Smooth muscle cell (in vitro differentiated cells): Measurements from ENCODE around the gene DRICH1. TPM values are rescaled to one million over a fixed set of nuclear protein-coding genes. Genes with fewer than 3 reads are reported as not detected.
A peak's percentile ranks its signal among the peaks of the same experiment; 100 is the strongest.

Experiments
- DNase-seq: peaks from one replicate; lab custom pipeline; 2025; ENCODE audit not compliant: unreplicated experiment; lab: John Stamatoyannopoulos, UW
- H2AFZ ChIP-seq: fragments of 200-600 bp; sonication (generic); 2 replicates; pipeline ENCODE4 v1.6.0; 2016; ENCODE audit warnings: antibody characterized with exemption, low read depth, mild to moderate bottlenecking
- H3F3A ChIP-seq: fragments of 200-600 bp; sonication (generic); 2 replicates; pipeline ENCODE4 v1.6.0; 2017; ENCODE audit warnings: antibody characterized with exemption, low read depth
- H3K27ac ChIP-seq: fragments of 200-600 bp; sonication (generic); 2 replicates; pipeline ENCODE4 v1.5.1; 2016; ENCODE audit warnings: low read depth, mild to moderate bottlenecking
- H3K27me3 ChIP-seq: fragments of 200-600 bp; sonication (generic); 2 replicates; pipeline ENCODE4 v1.6.1; 2016; ENCODE audit warnings: low read depth, mild to moderate bottlenecking
- H3K36me3 ChIP-seq: fragments of 200-600 bp; sonication (generic); 2 replicates; pipeline ENCODE4 v1.5.1; 2016; ENCODE audit warnings: low read depth
- H3K4me1 ChIP-seq: fragments of 200-600 bp; sonication (generic); 2 replicates; pipeline ENCODE4 v1.5.1; 2016; ENCODE audit warnings: low read depth
- H3K4me2 ChIP-seq: fragments of 200-600 bp; sonication (generic); 2 replicates; pipeline ENCODE4 v1.6.0; 2016; ENCODE audit warnings: mild to moderate bottlenecking
- H3K4me3 ChIP-seq: fragments of 200-600 bp; sonication (generic); 2 replicates; pipeline ENCODE4 v1.5.1; 2016; ENCODE audit warnings: mild to moderate bottlenecking
- H3K79me2 ChIP-seq: fragments of 200-600 bp; sonication (generic); 2 replicates; pipeline ENCODE4 v1.6.0; 2016; ENCODE audit warnings: low read depth, mild to moderate bottlenecking
- H3K9ac ChIP-seq: fragments of 200-600 bp; sonication (generic); 2 replicates; pipeline ENCODE4 v1.6.0; 2016; ENCODE audit warnings: low read depth
- H3K9me3 ChIP-seq: fragments of 200-600 bp; sonication (generic); replicated peaks from 2 replicates; pipeline ENCODE4 v1.5.1; 2016; ENCODE audit warnings: low read depth
- H4K20me1 ChIP-seq: fragments of 200-600 bp; sonication (generic); 2 replicates; pipeline ENCODE4 v1.6.0; 2016; ENCODE audit warnings: low read depth
- WGBS: methylation state at CpG from one replicate; pipeline ENCODE4 v1.1.7; 2016; ENCODE audit warnings: low lambda C conversion rate; 5-methylcytosine and 5-hydroxymethylcytosine counted together
- polyA plus RNA-seq: library from polyadenylated mRNA; unstranded; fragments of >200 nt; fragmentation: Nextera tagmentation; extraction: Ambion mirVana; gene quantifications from 2 replicates; pipeline ENCODE4 v1.2.1, GENCODE V29; 2016
- total RNA-seq: library from RNA; depleted of rRNA; stranded (reverse); fragments of >200 nt; gene quantifications from 2 replicates; pipeline ENCODE4 v1.2.3, GENCODE V29; 2014
- TF ChIP-seq, protein P1 (sequence below): fragments of 200-600 bp; sonication (generic); IDR thresholded peaks from 2 replicates; pipeline ENCODE4 v1.5.1; 2017; ENCODE audit warnings: borderline replicate concordance, mild to moderate bottlenecking, antibody characterized with exemption; ENCODE audit not compliant: insufficient read depth, poor library complexity, severe bottlenecking

DRICH1 gene
- total and polyA plus RNA-seq, 2 experiments from 2014 or later, result not detected

DNA sequence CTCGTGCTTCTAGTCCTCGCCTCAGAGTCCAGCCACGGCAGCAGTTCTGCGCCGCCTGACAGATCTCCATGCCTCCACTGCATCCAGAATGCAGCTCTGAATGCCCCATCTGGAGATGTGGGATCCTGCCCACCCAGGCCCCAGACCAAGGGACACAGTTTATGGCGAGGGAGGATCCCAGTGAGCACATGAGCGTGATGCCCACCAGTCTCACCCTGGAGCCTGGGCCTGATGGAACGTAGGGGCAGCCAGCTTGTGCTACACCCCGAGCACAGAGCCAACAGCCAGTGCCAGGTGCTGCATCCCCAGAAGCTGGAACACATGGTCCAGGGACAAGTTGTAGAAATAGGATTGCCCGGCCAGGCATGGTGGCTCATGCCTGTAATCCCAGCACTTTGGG lies 62.4 kb downstream of the DRICH1 start:
- 98% methylated on average over 10 of the region's 10 CpGs for WGBS
- TF ChIP-seq, protein P1, sequence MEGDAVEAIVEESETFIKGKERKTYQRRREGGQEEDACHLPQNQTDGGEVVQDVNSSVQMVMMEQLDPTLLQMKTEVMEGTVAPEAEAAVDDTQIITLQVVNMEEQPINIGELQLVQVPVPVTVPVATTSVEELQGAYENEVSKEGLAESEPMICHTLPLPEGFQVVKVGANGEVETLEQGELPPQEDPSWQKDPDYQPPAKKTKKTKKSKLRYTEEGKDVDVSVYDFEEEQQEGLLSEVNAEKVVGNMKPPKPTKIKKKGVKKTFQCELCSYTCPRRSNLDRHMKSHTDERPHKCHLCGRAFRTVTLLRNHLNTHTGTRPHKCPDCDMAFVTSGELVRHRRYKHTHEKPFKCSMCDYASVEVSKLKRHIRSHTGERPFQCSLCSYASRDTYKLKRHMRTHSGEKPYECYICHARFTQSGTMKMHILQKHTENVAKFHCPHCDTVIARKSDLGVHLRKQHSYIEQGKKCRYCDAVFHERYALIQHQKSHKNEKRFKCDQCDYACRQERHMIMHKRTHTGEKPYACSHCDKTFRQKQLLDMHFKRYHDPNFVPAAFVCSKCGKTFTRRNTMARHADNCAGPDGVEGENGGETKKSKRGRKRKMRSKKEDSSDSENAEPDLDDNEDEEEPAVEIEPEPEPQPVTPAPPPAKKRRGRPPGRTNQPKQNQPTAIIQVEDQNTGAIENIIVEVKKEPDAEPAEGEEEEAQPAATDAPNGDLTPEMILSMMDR, result no peak
- H3K9me3 ChIP-seq, result no peaks in the 10 kb centered on the region
- no peaks in the 10 kb centered on the region for H3K36me3 ChIP-seq
- no peak overlapping the region for H3K4me2 ChIP-seq
- peaks cover 5% of the 10 kb centered on the region for H3K27me3 ChIP-seq
- H3K79me2 ChIP-seq, result no peaks in the 10 kb centered on the region
- H2AFZ ChIP-seq, result no peak overlapping the region
- H3K9ac ChIP-seq, result no peak overlapping the region
- H3K4me3 ChIP-seq, result no peak overlapping the region
- DNase-seq, result no peak
- no peaks in the 10 kb centered on the region for H3F3A ChIP-seq
- no peaks in the 10 kb centered on the region for H4K20me1 ChIP-seq
- H3K27ac ChIP-seq, result no peak overlapping the region
- no peaks in the 10 kb centered on the region for H3K4me1 ChIP-seq

DNA sequence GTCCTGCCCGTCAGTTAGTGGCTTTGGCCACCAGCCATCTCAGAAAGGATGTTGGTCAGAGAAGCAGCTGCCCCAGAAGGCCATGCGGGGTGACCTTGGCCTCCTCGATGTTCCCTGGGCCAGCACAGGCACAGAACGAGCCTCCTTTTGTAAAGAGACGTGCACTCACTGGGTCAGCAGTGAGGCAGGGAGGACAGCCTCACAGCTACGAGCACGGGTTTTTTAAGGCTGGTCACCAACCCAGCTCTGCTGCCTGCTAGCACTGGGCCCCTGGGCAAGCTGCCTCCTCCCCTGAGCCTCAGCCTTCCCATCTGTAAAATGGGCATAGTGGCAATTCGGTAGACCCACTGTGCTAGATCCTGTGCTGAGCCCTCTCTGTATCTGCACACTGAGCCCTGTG lies 62.8 kb downstream of the DRICH1 start:
- H3K4me1 ChIP-seq, result no peaks in the 10 kb centered on the region
- 95% methylated on average over 8 of the region's 8 CpGs for WGBS
- H3K9me3 ChIP-seq, result no peaks in the 10 kb centered on the region
- H3K4me3 ChIP-seq, result no peak overlapping the region
- DNase-seq, result no peak
- no peak overlapping the region for H3K27ac ChIP-seq
- H3K79me2 ChIP-seq, result no peaks in the 10 kb centered on the region
- TF ChIP-seq, protein P1, result no peak
- H3K36me3 ChIP-seq, result no peaks in the 10 kb centered on the region
- H3K27me3 ChIP-seq, result peaks cover 5% of the 10 kb centered on the region
- no peak overlapping the region for H3K4me2 ChIP-seq
- no peak overlapping the region for H3K9ac ChIP-seq
- no peaks in the 10 kb centered on the region for H3F3A ChIP-seq
- H2AFZ ChIP-seq, result no peak overlapping the region
- no peaks in the 10 kb centered on the region for H4K20me1 ChIP-seq

GRCh38 chr22:23566705-23567475 lies 65.2 kb downstream of the DRICH1 start:
- no peaks in the 10 kb centered on the region for H4K20me1 ChIP-seq

More at GRCh38 chr22:23566705-23567475, 65.2 kb downstream of the DRICH1 start:
- DNase-seq, result no peak
- no peaks in the 10 kb centered on the region for H3F3A ChIP-seq
- H3K27ac ChIP-seq, result no peak overlapping the region
- no peaks in the 10 kb centered on the region for H3K36me3 ChIP-seq
- no peak overlapping the region for H3K9ac ChIP-seq
- H3K4me2 ChIP-seq, result peak overlapping the region; percentile 93
- H2AFZ ChIP-seq, result peak overlapping the region; percentile 87
- 53% methylated on average over 35 of the region's 37 CpGs for WGBS
- TF ChIP-seq, protein P1, result no peak
- H3K27me3 ChIP-seq, result peaks cover 13% of the 10 kb centered on the region
- H3K4me3 ChIP-seq, result peak overlapping the region; percentile 59
- H3K4me1 ChIP-seq, result no peaks in the 10 kb centered on the region
- H3K79me2 ChIP-seq, result no peaks in the 10 kb centered on the region
- no peaks in the 10 kb centered on the region for H3K9me3 ChIP-seq
